Vagina (tissue), 2 donors: ENCODE measurements around the gene TMEM98. TPM values are rescaled to one million over a fixed set of nuclear protein-coding genes. Genes with fewer than 3 reads are reported as not detected.
"Not testable (repeated sequence)": the region's sequence is repeated elsewhere in the genome, so short reads cannot be mapped to it uniquely, and the experiment has no call there.

Source experiments
- DNase-seq, 2 donors: peaks; one replicate each; pipeline ENCODE4 v3.0.0-alpha.2; 2017; ENCODE audit errors: extremely low spot score in 2 of 2
- H3K27ac ChIP-seq: fragments of 200-600 bp; sonication (generic); one replicate; pipeline ENCODE4 v1.5.1; 2019
- H3K27me3 ChIP-seq: fragments of 200-600 bp; sonication (generic); one replicate; pipeline ENCODE4 v1.5.1; 2019
- H3K36me3 ChIP-seq, 2 donors: fragments of 200-600 bp; sonication (generic); one replicate each; pipeline ENCODE4 v1.5.1; 2017 to 2019
- H3K4me1 ChIP-seq: fragments of 200-600 bp; sonication (generic); one replicate; pipeline ENCODE4 v1.5.1; 2019
- H3K4me3 ChIP-seq, 2 donors: fragments of 200-600 bp; sonication (generic); 1 replicate in 1 of 2; 2 replicates in 1 of 2; pipeline ENCODE4 v1.5.1; 2016 to 2019
- H3K9me3 ChIP-seq: fragments of 200-600 bp; sonication (generic); one replicate; pipeline ENCODE4 v1.5.1; 2019
- CTCF ChIP-seq, 3 experiments: fragments of 450-650 bp in 2 of 3; fragments of 200-600 bp in 1 of 3; sonication (generic) in 1 of 3; IDR thresholded peaks; one replicate each; pipeline ENCODE4 v1.5.1; 2017 to 2019; ENCODE audit warnings: antibody characterized with exemption in 3 of 3, mild to moderate bottlenecking in 2 of 3, moderate library complexity in 2 of 3
- POLR2A ChIP-seq, 2 donors: fragments of 450-650 bp; IDR thresholded peaks; one replicate each; pipeline ENCODE4 v1.6.1; 2017; ENCODE audit warnings: antibody characterized with exemption in 2 of 2, mild to moderate bottlenecking in 2 of 2, moderate library complexity in 2 of 2
- POLR2AphosphoS5 ChIP-seq, 2 donors: sonication (generic); formaldehyde crosslinking; IDR thresholded peaks; one replicate each; pipeline ENCODE4 v1.9.0; 2017; ENCODE audit warnings: antibody characterized with exemption in 2 of 2, mild to moderate bottlenecking in 2 of 2, low read depth in 1 of 2; ENCODE audit not compliant: insufficient read depth in 1 of 2
- intact Hi-C: fragments of 100-400 bp; cut with DNase I; formaldehyde crosslinking; loops from one replicate; pipeline ENCODE4 v1.15.1; 2023
- total RNA-seq: library from RNA; depleted of rRNA; stranded (reverse); fragments of >200 nt; gene quantifications from one replicate; pipeline ENCODE4 v1.2.3, GENCODE V29; 2016

TMEM98 gene
- total RNA-seq, 1 donor from 2014 or later = 85.0 TPM

GRCh38 chr17:32976605-32977004, 48.7 kb downstream of the TMEM98 start:
- intact Hi-C loops = no loop called here
- DNase-seq = no peak
- H3K36me3 ChIP-seq = no peaks in the 10 kb centered on the region
- H3K4me1 ChIP-seq = no peaks in the 10 kb centered on the region
- H3K27ac ChIP-seq = no peak overlapping the region
- no peak for TF ChIP-seq POLR2AphosphoS5 (IDR thresholded peaks at IDR 0.05; ENCODE audit: insufficient read depth in 1 of 2, low read depth in 1 of 2)
- TF ChIP-seq CTCF (IDR thresholded peaks at IDR 0.05) = no peak
- TF ChIP-seq POLR2A (IDR thresholded peaks at IDR 0.05) = no peak
- H3K27me3 ChIP-seq = no peaks in the 10 kb centered on the region
- no peaks in the 10 kb centered on the region for H3K9me3 ChIP-seq
- no peak overlapping the region for H3K4me3 ChIP-seq

GRCh38 chr17:32980230-32980629, 52.3 kb downstream of the TMEM98 start:
- H3K27me3 ChIP-seq = no peaks in the 10 kb centered on the region
- peaks cover 12% of the 10 kb centered on the region for H3K4me1 ChIP-seq
- intact Hi-C loops = no loop called here
- no peaks in the 10 kb centered on the region for H3K36me3 ChIP-seq
- no peaks in the 10 kb centered on the region for H3K9me3 ChIP-seq
- TF ChIP-seq POLR2AphosphoS5 (IDR thresholded peaks at IDR 0.05; ENCODE audit: insufficient read depth in 1 of 2, low read depth in 1 of 2) = no peak
- no peak for TF ChIP-seq CTCF (IDR thresholded peaks at IDR 0.05)
- no peak for TF ChIP-seq POLR2A (IDR thresholded peaks at IDR 0.05)
- DNase-seq = no peak
- no peak overlapping the region for H3K27ac ChIP-seq
- no peak overlapping the region for H3K4me3 ChIP-seq

DNA sequence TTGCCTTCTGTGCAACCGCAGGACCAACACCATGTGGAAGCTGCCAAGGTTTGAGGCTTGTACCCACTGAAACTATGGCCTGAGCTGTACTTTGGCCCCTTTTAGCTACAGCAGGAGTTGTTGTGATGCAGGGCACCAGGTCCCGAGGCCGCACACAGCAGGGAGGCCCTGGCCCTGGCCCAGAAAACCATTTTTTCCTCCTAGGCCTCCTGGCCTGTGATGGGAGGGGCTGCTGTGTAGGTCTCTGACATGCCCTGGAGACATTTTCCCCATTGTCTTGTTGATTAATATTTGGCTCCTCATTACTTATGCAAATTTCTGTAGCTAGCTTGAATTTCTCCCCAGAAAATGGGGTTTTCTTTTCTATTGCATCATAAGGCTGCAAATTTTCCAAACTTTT, 53.7 kb downstream of the TMEM98 start:
- H3K36me3 ChIP-seq, DNase-seq, H3K4me3 ChIP-seq, H3K27me3 ChIP-seq, H3K27ac ChIP-seq, H3K9me3 ChIP-seq, intact Hi-C loops: not testable (repeated sequence)
- H3K4me1 ChIP-seq = peaks cover 15% of the 10 kb centered on the region

DNA sequence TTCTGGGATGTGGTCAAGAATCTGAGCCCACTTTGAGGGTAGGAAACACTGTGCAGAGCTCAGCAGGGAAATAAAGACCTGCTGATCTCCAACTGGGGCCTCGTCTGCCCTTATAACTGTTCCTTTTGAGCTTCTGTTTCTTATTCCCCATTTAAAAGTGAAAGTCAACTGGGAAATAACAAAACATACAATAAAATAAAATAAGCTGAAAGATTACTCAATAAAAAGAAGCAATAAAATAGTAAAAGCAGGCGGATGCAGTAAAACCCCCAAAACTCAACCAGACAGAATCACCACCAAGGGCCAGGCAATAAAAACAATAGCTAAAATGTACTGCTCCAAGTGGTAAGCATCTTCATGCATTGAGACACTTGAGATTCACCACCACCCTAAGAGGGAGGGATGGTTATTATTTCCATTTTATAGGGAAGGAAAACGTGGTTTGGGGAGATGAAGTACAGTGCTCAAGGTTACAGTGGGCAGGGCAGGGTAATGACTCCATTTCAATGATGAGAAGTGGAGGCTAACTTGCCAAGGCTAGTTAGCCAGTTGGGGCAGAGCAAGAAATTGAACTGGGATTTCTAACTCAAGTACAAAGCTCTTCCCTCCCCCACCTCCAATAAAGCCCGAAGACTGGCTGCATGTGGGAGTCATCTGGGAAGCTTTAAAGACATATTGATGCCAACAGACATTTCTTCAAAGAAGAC, 57.2 kb downstream of the TMEM98 start:
- H3K4me3 ChIP-seq = no peak overlapping the region

DNA sequence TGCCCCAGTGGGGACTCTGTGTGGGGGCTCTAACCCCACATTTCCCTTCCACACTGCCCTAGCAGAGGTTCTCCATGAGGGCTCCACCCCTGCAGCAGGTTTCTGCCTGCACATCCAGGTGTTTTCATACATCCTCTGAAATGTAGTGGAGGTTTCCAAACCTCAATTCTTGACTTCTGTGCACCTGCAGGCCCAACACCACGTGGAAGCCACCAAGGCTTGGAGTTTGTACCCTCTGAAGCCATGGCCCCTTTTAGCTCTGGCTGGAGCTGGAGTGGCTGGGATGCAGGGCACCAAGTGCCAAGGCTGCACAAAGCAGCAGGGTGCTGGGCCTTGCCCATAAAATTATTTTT, 59.5 kb downstream of the TMEM98 start:
- DNase-seq, H3K27me3 ChIP-seq, H3K36me3 ChIP-seq, intact Hi-C loops, H3K27ac ChIP-seq, H3K9me3 ChIP-seq, H3K4me3 ChIP-seq: not testable (repeated sequence)
- H3K4me1 ChIP-seq = peaks cover 15% of the 10 kb centered on the region

More for the DNA sequence above, 57.2 kb downstream of the TMEM98 start:
- no peaks in the 10 kb centered on the region for H3K27me3 ChIP-seq
- intact Hi-C loops = no loop called here
- peaks cover 5% of the 10 kb centered on the region for H3K9me3 ChIP-seq
- H3K4me1 ChIP-seq = peaks cover 15% of the 10 kb centered on the region
- no peaks in the 10 kb centered on the region for H3K36me3 ChIP-seq
- H3K27ac ChIP-seq = no peak overlapping the region
- no peak for DNase-seq
- no peak for TF ChIP-seq CTCF (IDR thresholded peaks at IDR 0.05)
- TF ChIP-seq POLR2AphosphoS5 (IDR thresholded peaks at IDR 0.05; ENCODE audit: insufficient read depth in 1 of 2, low read depth in 1 of 2) = no peak
- no peak for TF ChIP-seq POLR2A (IDR thresholded peaks at IDR 0.05)

GRCh38 chr17:32987868-32988267, 59.9 kb downstream of the TMEM98 start:
- H3K36me3 ChIP-seq, DNase-seq, intact Hi-C loops, H3K27ac ChIP-seq, H3K9me3 ChIP-seq, H3K27me3 ChIP-seq, H3K4me3 ChIP-seq: not testable (repeated sequence)
- H3K4me1 ChIP-seq = peaks cover 15% of the 10 kb centered on the region
